GM12801 (cell line): ENCODE data around the gene INPP4B.

ENCODE experiments used
- TF ChIP-seq, protein P1 (sequence below): IDR thresholded peaks from one replicate; pipeline ENCODE4 v1.5.1; 2011; ENCODE audit warnings: control low read depth; ENCODE audit not compliant: insufficient read length; ENCODE audit errors: extremely low read depth

INPP4B gene

DNA sequence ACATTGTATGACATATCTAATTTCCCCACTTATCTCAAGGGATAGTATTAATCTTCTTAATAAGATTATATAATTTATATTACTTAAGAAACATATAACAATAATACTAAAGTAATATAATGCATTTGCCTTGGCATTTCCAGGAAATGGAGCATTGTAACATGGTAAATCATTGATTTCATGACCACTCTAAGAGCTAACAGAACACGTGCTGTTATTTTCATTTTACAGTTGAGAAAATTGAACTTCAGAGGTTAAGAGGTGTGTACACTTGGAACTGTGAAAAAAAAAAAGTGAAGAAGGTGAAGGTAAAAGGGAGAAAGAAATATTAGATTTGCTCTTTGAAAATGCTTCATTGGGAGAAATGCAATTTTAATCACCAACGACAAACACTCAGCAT is 687.1 kb downstream of the INPP4B start:
- TF ChIP-seq, protein P1, sequence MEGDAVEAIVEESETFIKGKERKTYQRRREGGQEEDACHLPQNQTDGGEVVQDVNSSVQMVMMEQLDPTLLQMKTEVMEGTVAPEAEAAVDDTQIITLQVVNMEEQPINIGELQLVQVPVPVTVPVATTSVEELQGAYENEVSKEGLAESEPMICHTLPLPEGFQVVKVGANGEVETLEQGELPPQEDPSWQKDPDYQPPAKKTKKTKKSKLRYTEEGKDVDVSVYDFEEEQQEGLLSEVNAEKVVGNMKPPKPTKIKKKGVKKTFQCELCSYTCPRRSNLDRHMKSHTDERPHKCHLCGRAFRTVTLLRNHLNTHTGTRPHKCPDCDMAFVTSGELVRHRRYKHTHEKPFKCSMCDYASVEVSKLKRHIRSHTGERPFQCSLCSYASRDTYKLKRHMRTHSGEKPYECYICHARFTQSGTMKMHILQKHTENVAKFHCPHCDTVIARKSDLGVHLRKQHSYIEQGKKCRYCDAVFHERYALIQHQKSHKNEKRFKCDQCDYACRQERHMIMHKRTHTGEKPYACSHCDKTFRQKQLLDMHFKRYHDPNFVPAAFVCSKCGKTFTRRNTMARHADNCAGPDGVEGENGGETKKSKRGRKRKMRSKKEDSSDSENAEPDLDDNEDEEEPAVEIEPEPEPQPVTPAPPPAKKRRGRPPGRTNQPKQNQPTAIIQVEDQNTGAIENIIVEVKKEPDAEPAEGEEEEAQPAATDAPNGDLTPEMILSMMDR = no peak

DNA sequence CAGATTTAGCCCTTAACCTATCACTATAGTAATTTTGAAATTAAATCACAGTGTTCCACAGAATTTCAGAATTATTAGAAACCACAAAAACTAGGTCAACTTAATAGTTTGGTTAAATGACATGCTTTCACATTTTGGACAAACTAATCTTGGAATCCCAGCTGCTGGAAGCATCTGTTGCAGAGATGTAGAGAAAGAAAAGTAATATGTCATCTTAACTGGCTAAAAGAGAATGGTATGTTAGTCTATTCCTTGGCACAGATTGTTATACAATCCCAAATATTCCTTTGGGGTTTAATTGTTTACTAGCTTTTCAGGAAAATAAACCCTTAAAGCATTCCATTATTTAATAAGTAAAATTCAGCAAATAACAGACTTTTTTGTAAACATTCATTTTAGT is 689.8 kb downstream of the INPP4B start:
- TF ChIP-seq, protein P1 = no peak

DNA sequence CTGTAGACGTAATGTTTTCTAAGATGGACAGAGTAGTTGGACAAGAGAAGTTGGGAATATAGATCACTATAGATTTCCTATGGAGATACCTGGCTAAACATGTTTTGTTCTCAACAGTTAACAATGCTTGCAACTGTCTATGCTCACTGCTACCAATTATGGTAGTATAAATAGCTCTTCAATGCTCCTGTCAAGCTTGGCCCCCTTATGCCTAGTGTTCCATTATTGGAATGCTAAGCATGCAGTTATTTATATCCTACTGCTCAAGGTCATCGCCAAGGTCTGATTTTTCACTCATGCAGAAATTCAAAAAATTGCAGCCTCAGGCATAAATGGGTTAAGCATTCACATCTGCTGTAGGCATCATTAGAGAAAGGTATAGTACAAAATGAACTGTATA is 690.8 kb downstream of the INPP4B start:
- TF ChIP-seq, protein P1 = no peak

DNA sequence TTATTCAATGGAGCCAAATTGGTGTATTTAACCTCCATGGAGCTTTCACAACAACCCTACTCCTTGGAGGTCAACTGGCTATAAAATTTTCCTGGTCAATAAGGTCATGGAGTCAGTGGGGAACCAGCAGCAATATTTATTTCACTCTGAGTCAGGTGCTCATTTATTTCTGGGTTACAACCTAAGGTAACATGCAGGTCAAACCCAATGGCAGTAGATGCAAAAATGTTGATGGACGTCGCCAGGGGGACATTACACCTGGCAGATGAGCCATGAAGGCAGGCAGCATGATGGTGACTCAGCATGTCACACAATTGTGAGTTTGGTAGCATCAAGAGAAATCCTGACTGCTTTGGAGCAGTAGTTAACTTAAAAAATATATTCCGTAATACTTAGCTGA is 695.6 kb downstream of the INPP4B start:
- TF ChIP-seq, protein P1 = no peak

DNA sequence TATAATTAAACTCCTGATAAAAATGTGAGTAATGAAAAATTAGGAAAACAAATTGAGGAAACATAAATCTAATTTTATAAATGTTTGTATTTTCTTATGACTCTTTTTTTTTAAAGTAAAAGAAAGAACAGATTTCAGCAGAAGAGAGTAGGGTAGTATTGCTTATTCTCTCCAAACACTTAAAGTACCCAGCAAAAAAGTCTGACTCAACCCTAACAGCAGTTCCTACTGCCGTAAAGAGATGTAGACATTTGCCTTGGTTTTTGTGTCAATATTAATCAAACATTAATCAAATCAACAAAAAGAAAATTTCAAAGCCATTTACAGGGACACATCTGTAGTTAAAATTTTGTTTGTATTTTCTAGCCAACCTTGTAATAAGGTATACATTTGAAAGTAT is 701.3 kb downstream of the INPP4B start:
- TF ChIP-seq, protein P1 = no peak

DNA sequence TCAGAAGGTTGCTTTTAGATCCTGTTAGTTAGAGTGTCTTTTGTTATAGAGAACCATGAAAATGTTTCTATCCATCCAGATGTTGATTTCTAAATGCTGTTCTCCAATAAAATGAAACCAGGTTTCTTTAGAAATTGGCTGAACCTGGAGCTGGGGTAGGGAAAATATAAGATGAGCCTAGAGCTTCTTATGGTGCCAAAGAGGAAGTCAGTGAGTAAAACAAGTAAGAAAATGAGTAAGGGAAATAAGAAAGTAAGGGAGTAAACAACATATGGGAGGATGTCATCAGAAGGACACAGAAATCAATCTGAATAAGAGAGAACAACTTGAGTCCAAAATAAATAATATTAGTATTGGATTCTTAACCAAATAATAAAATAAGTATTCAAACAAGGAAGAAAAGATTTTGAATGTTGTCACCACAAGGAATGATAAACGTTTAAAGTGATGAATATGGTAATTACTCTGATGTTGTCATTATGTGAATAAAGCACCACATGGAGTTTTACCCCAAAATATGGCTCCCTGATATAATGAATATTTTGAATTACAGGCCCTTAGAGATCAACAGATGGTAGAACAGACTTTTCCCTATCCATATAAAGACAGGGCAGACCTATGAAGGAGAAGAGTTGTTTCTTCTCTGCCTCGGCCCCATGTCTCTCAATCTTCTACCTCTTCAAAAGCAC is 703.6 kb downstream of the INPP4B start:
- TF ChIP-seq, protein P1 = no peak

DNA sequence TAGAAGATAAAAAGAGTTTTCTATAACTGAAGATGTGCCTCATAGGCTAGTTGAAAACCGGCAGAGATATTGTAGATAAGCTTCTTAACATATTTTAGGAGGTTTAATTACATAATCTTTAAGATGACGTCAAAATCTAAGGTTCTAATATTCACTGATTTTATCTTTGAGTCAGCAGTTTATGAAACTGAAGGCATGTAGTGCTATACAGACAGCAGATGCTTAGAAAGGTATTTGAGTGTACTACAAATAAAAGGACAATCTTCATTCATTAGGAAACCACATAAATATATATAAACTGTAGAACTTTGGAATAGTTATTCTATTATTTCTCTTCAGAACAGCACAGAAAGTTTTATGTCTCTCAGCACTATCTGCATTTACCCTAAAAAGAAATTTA is 704.9 kb downstream of the INPP4B start:
- TF ChIP-seq, protein P1 = no peak
